A673 (cell line): Measurements from ENCODE around the gene GLYATL3. TPM values are rescaled to one million over a fixed set of nuclear protein-coding genes. Genes with fewer than 3 reads are reported as not detected.
A peak's percentile ranks its signal among the peaks of the same experiment; 100 is the strongest.

ENCODE experiments used
- BruUV-seq: library from RNA; stranded (reverse); fragments of 400-500 nt; replicated peaks from 2 replicates; lab custom pipeline; 2021; lab: Mats Ljungman, UMichigan
- CTCF ChIA-PET: fragments of 300-600 bp; sonication (Branson Sonifier 250); formaldehyde crosslinking; loops from one replicate; lab custom pipeline; 2022; ENCODE audit warnings: antibody characterized with exemption; lab: Charles Lee
- POLR2A ChIA-PET: fragments of 300-600 bp; sonication (Branson Sonifier 250); formaldehyde crosslinking; loops from one replicate; lab custom pipeline; 2022; ENCODE audit warnings: antibody characterized with exemption; ENCODE audit not compliant: low non-redundant PET; lab: Charles Lee
- DNase-seq: peaks from one replicate; pipeline ENCODE4 v3.0.0-alpha.2; 2015; ENCODE audit warnings: low spot score
- H3K27ac ChIP-seq: fragments of 200-600 bp; sonication (generic); 2 replicates; pipeline ENCODE4 v1.5.1; 2016; ENCODE audit warnings: mixed run types, low read depth, mild to moderate bottlenecking, mixed read lengths, antibody characterized with exemption, low read length; ENCODE audit not compliant: poor library complexity, severe bottlenecking
- H3K27me3 ChIP-seq: fragments of 200-600 bp; sonication (generic); replicated peaks from 2 replicates; pipeline ENCODE4 v1.6.1; 2017; ENCODE audit warnings: mixed run types, low read depth, mild to moderate bottlenecking, mixed read lengths, antibody characterized with exemption, low read length; ENCODE audit not compliant: insufficient read depth, poor library complexity
- H3K36me3 ChIP-seq: fragments of 200-600 bp; sonication (generic); 2 replicates; pipeline ENCODE4 v1.6.1; 2016; ENCODE audit warnings: mixed run types, mild to moderate bottlenecking, mixed read lengths, antibody characterized with exemption, low read length; ENCODE audit not compliant: insufficient read depth, poor library complexity, severe bottlenecking
- H3K4me1 ChIP-seq: fragments of 200-600 bp; sonication (generic); 2 replicates; pipeline ENCODE4 v1.6.1; 2017; ENCODE audit warnings: mixed run types, mild to moderate bottlenecking, mixed read lengths, antibody characterized with exemption, low read length; ENCODE audit not compliant: insufficient read depth, poor library complexity, severe bottlenecking
- H3K4me3 ChIP-seq: fragments of 200-600 bp; sonication (generic); 2 replicates; pipeline ENCODE4 v1.5.1; 2016; ENCODE audit warnings: low read depth, mixed run types, mild to moderate bottlenecking, mixed read lengths, low read length; ENCODE audit not compliant: poor library complexity, severe bottlenecking
- H3K9me3 ChIP-seq: fragments of 200-600 bp; sonication (generic); 2 replicates; pipeline ENCODE4 v1.6.1; 2016; ENCODE audit warnings: mixed run types, low read depth, mild to moderate bottlenecking, mixed read lengths, antibody characterized with exemption, low read length; ENCODE audit not compliant: poor library complexity, severe bottlenecking
- EZH2 ChIP-seq: fragments of 200-600 bp; sonication (generic); IDR thresholded peaks from 2 replicates; pipeline ENCODE4 v1.6.1; 2017; ENCODE audit warnings: borderline replicate concordance, low read depth, mild to moderate bottlenecking, mixed read lengths, antibody characterized with exemption, low read length; ENCODE audit not compliant: poor library complexity, severe bottlenecking
- intact Hi-C: fragments of 100-400 bp; cut with micrococcal nuclease; formaldehyde crosslinking; loops from one replicate; pipeline ENCODE4 v1.10.0; 2022; ENCODE audit not compliant: unreplicated experiment
- total RNA-seq: library from RNA; stranded (reverse); gene quantifications from 2 replicates; pipeline ENCODE4 v1.2.3, GENCODE V29; 2021
- TF ChIP-seq, protein P1 (sequence below): fragments of 300-800, 200-600 bp; sonication (generic); conservative IDR thresholded peaks from 2 replicates; pipeline ENCODE4 v1.5.1; 2017; ENCODE audit warnings: low read depth, mild to moderate bottlenecking, antibody characterized with exemption, low read length, moderate library complexity, mixed read lengths

Gene GLYATL3
- total RNA-seq, 1 experiment from 2014 or later: not detected

DNA sequence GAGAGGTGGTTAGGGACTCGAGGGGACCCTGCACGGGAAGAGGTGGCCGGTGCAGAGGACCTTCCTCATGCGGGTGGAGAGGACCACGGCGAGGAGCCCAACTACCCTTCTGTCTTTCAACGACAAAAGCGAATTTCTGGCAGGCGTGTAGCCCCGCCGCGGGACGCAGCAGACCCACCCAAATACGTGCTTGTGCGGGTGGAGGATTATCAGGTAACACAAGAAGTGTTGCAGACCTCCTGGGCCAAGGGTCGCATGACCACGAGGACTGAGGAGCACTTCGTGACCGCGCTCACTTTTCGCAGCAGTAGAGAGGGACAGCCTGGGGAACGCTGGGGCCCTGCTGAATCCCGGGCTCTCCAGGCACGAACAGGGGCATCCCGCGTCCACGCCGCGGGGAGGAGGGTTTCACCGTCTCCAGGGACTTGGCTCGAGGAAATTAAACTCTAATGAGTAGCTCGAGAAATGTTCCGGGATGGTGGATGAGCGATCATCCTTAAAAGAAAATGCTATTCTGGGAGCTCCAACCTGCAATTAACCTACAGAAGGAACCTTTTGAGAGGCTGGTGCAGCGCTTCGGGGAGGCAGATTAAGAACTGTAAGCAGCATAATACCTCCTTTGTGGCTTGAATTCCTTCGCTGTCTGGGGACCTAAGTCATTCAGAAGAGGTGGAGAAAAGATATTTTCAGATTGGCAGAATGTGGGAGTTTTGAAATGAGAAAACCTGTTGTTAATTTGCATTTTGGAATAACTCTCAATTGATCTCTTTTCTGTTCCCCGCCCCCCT lies 51.5 kb downstream of the GLYATL3 start:
- peak; percentile 63 for DNase-seq
- Histone ChIP-seq H3K27ac (peak overlapping the region; percentile 64), H3K27me3 (peaks cover 3% of the 10 kb centered on the region), H3K4me1 (peaks cover 48% of the 10 kb centered on the region), H3K36me3 (no peaks in the 10 kb centered on the region), H3K9me3 (no peaks in the 10 kb centered on the region), H3K4me3 (peak overlapping the region; percentile 51)
- ChIA-PET POLR2A (no interaction called here), CTCF (interaction anchor here (1.3 kb wide), 1 partner anchor 20 kb away, joined by 5 read pairs; no protein-coding TSS in a partner anchor)
- TSS peak; percentile 45 for BruUV-seq
- TF ChIP-seq, protein P1, sequence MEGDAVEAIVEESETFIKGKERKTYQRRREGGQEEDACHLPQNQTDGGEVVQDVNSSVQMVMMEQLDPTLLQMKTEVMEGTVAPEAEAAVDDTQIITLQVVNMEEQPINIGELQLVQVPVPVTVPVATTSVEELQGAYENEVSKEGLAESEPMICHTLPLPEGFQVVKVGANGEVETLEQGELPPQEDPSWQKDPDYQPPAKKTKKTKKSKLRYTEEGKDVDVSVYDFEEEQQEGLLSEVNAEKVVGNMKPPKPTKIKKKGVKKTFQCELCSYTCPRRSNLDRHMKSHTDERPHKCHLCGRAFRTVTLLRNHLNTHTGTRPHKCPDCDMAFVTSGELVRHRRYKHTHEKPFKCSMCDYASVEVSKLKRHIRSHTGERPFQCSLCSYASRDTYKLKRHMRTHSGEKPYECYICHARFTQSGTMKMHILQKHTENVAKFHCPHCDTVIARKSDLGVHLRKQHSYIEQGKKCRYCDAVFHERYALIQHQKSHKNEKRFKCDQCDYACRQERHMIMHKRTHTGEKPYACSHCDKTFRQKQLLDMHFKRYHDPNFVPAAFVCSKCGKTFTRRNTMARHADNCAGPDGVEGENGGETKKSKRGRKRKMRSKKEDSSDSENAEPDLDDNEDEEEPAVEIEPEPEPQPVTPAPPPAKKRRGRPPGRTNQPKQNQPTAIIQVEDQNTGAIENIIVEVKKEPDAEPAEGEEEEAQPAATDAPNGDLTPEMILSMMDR: no peak
- TF ChIP-seq EZH2: no peak
- intact Hi-C loops: no loop called here

DNA sequence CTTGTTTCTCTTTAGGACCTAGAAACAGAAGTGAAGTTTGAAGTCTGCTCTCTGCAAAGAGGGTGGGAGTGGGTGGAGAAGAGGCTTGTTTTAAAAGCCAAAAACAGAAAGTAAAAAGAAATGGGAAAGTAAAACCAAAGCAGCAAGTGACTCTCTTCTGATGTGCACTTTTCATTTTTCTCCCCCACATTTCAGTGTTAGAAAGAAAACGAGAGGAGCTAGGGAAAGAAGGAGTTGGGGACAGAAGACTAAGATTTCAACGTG lies 52.1 kb downstream of the GLYATL3 start:
- peak overlapping the region; percentile 64 for H3K27ac ChIP-seq
- peaks cover 50% of the 10 kb centered on the region for H3K4me1 ChIP-seq
- no peak for TF ChIP-seq EZH2
- TF ChIP-seq, protein P1: no peak
- ChIA-PET CTCF (no interaction called here), POLR2A (no interaction called here)
- BruUV-seq: no TSS peak
- intact Hi-C loops: no loop called here
- H3K27me3 ChIP-seq: peaks cover 3% of the 10 kb centered on the region
- H3K4me3 ChIP-seq: peak overlapping the region; percentile 51
- H3K9me3 ChIP-seq: no peaks in the 10 kb centered on the region
- no peak for DNase-seq
- no peaks in the 10 kb centered on the region for H3K36me3 ChIP-seq

DNA sequence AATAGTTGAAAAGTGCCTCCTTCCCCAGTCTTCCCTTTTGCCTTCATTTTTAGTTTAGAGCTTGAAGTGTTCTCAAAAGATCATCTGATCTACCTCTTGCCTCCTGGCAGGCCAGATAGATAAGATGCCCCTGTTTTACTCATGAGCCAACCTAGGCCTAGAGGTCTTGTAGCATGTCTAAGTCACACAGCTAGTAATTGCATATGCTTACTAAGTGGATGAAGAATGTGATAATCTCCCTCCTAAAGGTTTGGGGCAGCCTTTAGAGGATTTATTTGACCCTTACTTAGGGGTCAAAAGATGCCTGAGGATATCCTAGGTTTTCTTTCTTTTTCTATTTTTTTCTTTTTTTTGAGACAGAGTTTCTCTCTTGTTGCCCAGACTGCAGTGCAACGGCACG lies 52.9 kb downstream of the GLYATL3 start:
- BruUV-seq: no TSS peak
- TF ChIP-seq, protein P1: no peak
- TF ChIP-seq EZH2: no peak
- peaks cover 3% of the 10 kb centered on the region for H3K27me3 ChIP-seq
- no peak for DNase-seq
- H3K36me3 ChIP-seq: no peaks in the 10 kb centered on the region
- POLR2A ChIA-PET: no interaction called here
- H3K4me3 ChIP-seq: peak overlapping the region; percentile 51
- no peak overlapping the region for H3K27ac ChIP-seq
- peaks cover 44% of the 10 kb centered on the region for H3K4me1 ChIP-seq
- intact Hi-C loops: no loop called here
- H3K9me3 ChIP-seq: no peaks in the 10 kb centered on the region
- CTCF ChIA-PET: no interaction called here
